Aorta (tissue), 5 donors: ENCODE measurements around the gene ERC2. TPM values are rescaled to one million over a fixed set of nuclear protein-coding genes. Genes with fewer than 3 reads are reported as not detected.
A peak's percentile ranks its signal among the peaks of the same experiment; 100 is the strongest.

Experiments
- ATAC-seq: fragments of 200-7000 bp; cut with Tn5 transposase; one replicate; pipeline ENCODE4 v1.9.1; 2022; ENCODE audit warnings: moderate library complexity; ENCODE audit not compliant: low FRiP score
- DNase-seq, 2 donors: peaks; one replicate each; pipeline ENCODE4 v3.0.0-alpha.2; 2020
- H3K27ac ChIP-seq, 2 donors: one replicate each; pipeline ENCODE4 v1.5.1; 2013; ENCODE audit warnings: low read length in 2 of 2, mild to moderate bottlenecking in 2 of 2, moderate library complexity in 2 of 2, control low read depth in 1 of 2, inconsistent platforms in 1 of 2, low read depth in 1 of 2
- H3K27me3 ChIP-seq, 2 donors: one replicate each; pipeline ENCODE4 v1.6.1; 2013; ENCODE audit warnings: control low read depth in 1 of 2, low read length in 1 of 2, mild to moderate bottlenecking in 1 of 2, moderate library complexity in 1 of 2; ENCODE audit not compliant: insufficient read depth in 2 of 2, control insufficient read depth in 1 of 2
- H3K36me3 ChIP-seq, 2 donors: one replicate each; pipeline ENCODE4 v1.6.1; 2013; ENCODE audit warnings: control low read depth in 1 of 2, low read length in 1 of 2, mild to moderate bottlenecking in 1 of 2; ENCODE audit not compliant: insufficient read depth in 2 of 2, control insufficient read depth in 1 of 2
- H3K4me1 ChIP-seq, 2 donors: one replicate each; pipeline ENCODE4 v1.6.1; 2013; ENCODE audit warnings: low read length in 2 of 2, control low read depth in 1 of 2, mild to moderate bottlenecking in 1 of 2, moderate library complexity in 1 of 2; ENCODE audit not compliant: insufficient read depth in 2 of 2, control insufficient read depth in 1 of 2
- H3K4me3 ChIP-seq, 2 donors: one replicate each; pipeline ENCODE4 v1.5.1; 2013; ENCODE audit warnings: low read length in 2 of 2, control low read depth in 1 of 2, mild to moderate bottlenecking in 1 of 2
- H3K9me3 ChIP-seq: one replicate; pipeline ENCODE4 v1.6.1; 2013; ENCODE audit warnings: mild to moderate bottlenecking, low read length; ENCODE audit not compliant: control insufficient read depth
- WGBS, 2 donors: extraction: QIAGEN DNeasy Blood & Tissue Kit; methylation state at CpG; one replicate each; pipeline ENCODE4 v1.1.7; 2013; 5-methylcytosine and 5-hydroxymethylcytosine counted together
- intact Hi-C, 2 donors: fragments of 100-400 bp; cut with DNase I; formaldehyde crosslinking; loops; one replicate each; pipeline versions ENCODE4 v1.14.2 to v1.15.0; 2022
- polyA plus RNA-seq, 2 donors: library from polyadenylated mRNA; stranded (reverse); fragments of 200-250 nt; gene quantifications; one replicate each; pipeline ENCODE4 v1.2.3, GENCODE V29; 2013
- total RNA-seq, 2 donors: library from RNA; stranded (reverse); fragmentation: NEBNext Ultra II Directional; extraction: Animal tissue kit (Norgen Biotek cat#: 25700); gene quantifications; one replicate each; pipeline ENCODE4 v1.2.1, GENCODE V29; 2021
- donor health status: healthy with polysubstance abuse.
- donor health status: Bipolar disorder and iron deficiency.
- donor health status: DM: no; HTN: no; CAD: no.
- donor health status: DM: no; HTN: no; CAD: no.
- donor health status: DM: yes; HTN: yes; CAD: no.

ERC2 gene
- total and polyA plus RNA-seq, 4 donors = 0.27 to 0.55 TPM; not detected in 2

GRCh38 chr3:55690726-55691125, 777.5 kb downstream of the ERC2 start:
- WGBS, 2 donors = 64 to 76% methylated on average over 3 of the region's 3 CpGs
- Histone ChIP-seq H3K4me3 (no peak overlapping the region), H3K4me1 (no peaks in the 10 kb centered on the region), H3K27ac (no peak overlapping the region), H3K36me3 (no peaks in the 10 kb centered on the region), H3K9me3 (no peaks in the 10 kb centered on the region), H3K27me3 (no peaks in the 10 kb centered on the region)
- DNase-seq (no peak), ATAC-seq (no peak)
- intact Hi-C loops = no loop called here

DNA sequence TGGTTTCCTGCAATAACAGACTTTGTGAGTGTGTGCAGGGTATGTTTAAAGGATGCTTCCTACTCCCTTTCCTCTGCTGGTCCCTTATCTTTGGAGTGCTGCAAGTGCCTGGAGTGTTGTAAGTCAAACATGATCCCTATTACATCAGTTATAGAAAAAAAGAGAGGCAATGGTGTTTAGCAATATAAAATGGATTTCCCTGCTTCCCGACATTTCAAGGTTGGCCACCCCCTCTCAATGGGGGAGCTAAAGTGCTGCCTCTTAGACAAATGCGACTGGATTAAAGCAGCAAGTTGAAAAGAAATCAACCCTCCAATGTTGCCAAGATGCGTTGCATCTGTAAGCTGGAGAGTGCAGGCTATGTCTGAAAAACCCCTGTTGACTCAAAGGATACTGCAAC, 778.1 kb downstream of the ERC2 start:
- no peak for DNase-seq
- Histone ChIP-seq H3K4me3 (no peak overlapping the region), H3K36me3 (no peaks in the 10 kb centered on the region), H3K4me1 (no peaks in the 10 kb centered on the region), H3K9me3 (no peaks in the 10 kb centered on the region), H3K27ac (no peak overlapping the region), H3K27me3 (no peaks in the 10 kb centered on the region)
- ATAC-seq = no peak
- intact Hi-C loops = no loop called here
- WGBS, 2 donors = 48 to 52% methylated on average over 3 of the region's 3 CpGs

- Histone ChIP-seq H3K9me3 (no peaks in the 10 kb centered on the region), H3K27ac (no peak overlapping the region), H3K4me3 (no peak overlapping the region), H3K36me3 (no peaks in the 10 kb centered on the region), H3K27me3 (no peaks in the 10 kb centered on the region), H3K4me1 (no peaks in the 10 kb centered on the region)
- no peak for ATAC-seq
- WGBS, 2 donors = 92 to 96% methylated on average over 3 of the region's 3 CpGs
- intact Hi-C loops = no loop called here
- no peak for DNase-seq
Observed at GRCh38 chr3:55688154-55688553, 780.1 kb downstream of the ERC2 start.

- DNase-seq = no peak
- intact Hi-C loops = no loop called here
- H3K27me3 ChIP-seq = no peaks in the 10 kb centered on the region
- no peak overlapping the region for H3K4me3 ChIP-seq
- 62 to 66% methylated on average over 5 of the region's 5 CpGs for WGBS, 2 donors
- ATAC-seq = no peak
- no peaks in the 10 kb centered on the region for H3K9me3 ChIP-seq
- H3K4me1 ChIP-seq = no peaks in the 10 kb centered on the region
- no peaks in the 10 kb centered on the region for H3K36me3 ChIP-seq
- no peak overlapping the region for H3K27ac ChIP-seq
Observed at GRCh38 chr3:55687526-55687925, 780.7 kb downstream of the ERC2 start.

GRCh38 chr3:55686426-55687254, 781.6 kb downstream of the ERC2 start:
- DNase-seq (no peak), ATAC-seq (peak; percentile 54)
- Histone ChIP-seq H3K27ac (no peak overlapping the region), H3K36me3 (no peaks in the 10 kb centered on the region), H3K4me3 (no peak overlapping the region), H3K9me3 (no peaks in the 10 kb centered on the region), H3K4me1 (no peaks in the 10 kb centered on the region), H3K27me3 (no peaks in the 10 kb centered on the region)
- intact Hi-C loops = no loop called here
- WGBS, 2 donors = 71 to 80% methylated on average over 11 of the region's 11 CpGs

GRCh38 chr3:55683666-55684270, 784.5 kb downstream of the ERC2 start:
- ATAC-seq (no peak), DNase-seq (no peak)

DNA sequence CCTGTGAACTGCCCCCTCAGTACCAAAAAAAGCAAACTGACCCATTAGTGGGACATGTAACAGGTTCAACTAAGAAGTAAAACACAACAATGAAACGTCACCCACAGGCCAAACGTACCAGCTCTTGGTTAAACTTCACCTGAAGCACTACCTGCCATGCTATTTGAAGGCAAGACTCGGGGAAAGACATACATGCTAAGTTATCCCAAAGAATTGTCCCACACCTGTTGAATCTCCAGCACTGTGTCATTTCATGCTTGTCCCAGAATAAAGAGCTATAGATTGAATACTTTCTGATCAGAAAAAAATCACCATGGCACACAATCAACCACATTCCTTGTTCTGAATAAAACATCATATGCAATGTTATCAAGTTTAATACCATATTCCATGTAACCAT, 785.8 kb downstream of the ERC2 start:
- no peaks in the 10 kb centered on the region for H3K36me3 ChIP-seq
- H3K4me1 ChIP-seq = no peaks in the 10 kb centered on the region
- no peak overlapping the region for H3K4me3 ChIP-seq
- ATAC-seq (no peak), DNase-seq (no peak)
- H3K9me3 ChIP-seq = no peaks in the 10 kb centered on the region
- H3K27ac ChIP-seq = no peak overlapping the region
- intact Hi-C loops = no loop called here
- no peaks in the 10 kb centered on the region for H3K27me3 ChIP-seq
- WGBS, 2 donors = 85 to 91% methylated on average over 3 of the region's 3 CpGs

More at GRCh38 chr3:55683666-55684270, 784.5 kb downstream of the ERC2 start:
- no peak overlapping the region for H3K27ac ChIP-seq
- no peaks in the 10 kb centered on the region for H3K36me3 ChIP-seq
- H3K4me3 ChIP-seq = no peak overlapping the region
- WGBS, 2 donors = 62 to 65% methylated on average over 12 of the region's 12 CpGs
- no peaks in the 10 kb centered on the region for H3K9me3 ChIP-seq
- intact Hi-C loops = no loop called here
- no peaks in the 10 kb centered on the region for H3K27me3 ChIP-seq
- no peaks in the 10 kb centered on the region for H3K4me1 ChIP-seq

- no peak overlapping the region for H3K4me3 ChIP-seq
- no peak for DNase-seq
- H3K36me3 ChIP-seq = no peaks in the 10 kb centered on the region
- 80 to 82% methylated on average over 5 of the region's 5 CpGs for WGBS, 2 donors
- H3K27ac ChIP-seq = no peak overlapping the region
- intact Hi-C loops = no loop called here
- no peaks in the 10 kb centered on the region for H3K9me3 ChIP-seq
- no peak for ATAC-seq
- peaks cover 0 to 2% of the 10 kb centered on the region in 2 donors for H3K27me3 ChIP-seq
- no peaks in the 10 kb centered on the region for H3K4me1 ChIP-seq
Observed at GRCh38 chr3:55678546-55679216, 789.6 kb downstream of the ERC2 start.
